Pons (tissue), 1 donor: ENCODE results near the gene ANKRD11.
"Not testable (repeated sequence)": the region's sequence is repeated elsewhere in the genome, so short reads cannot be mapped to it uniquely, and the experiment has no call there.

Source experiments
- DNase-seq: peaks from one replicate; pipeline ENCODE4 v3.0.0-alpha.2; 2016; ENCODE audit warnings: low spot score

Gene ANKRD11

DNA sequence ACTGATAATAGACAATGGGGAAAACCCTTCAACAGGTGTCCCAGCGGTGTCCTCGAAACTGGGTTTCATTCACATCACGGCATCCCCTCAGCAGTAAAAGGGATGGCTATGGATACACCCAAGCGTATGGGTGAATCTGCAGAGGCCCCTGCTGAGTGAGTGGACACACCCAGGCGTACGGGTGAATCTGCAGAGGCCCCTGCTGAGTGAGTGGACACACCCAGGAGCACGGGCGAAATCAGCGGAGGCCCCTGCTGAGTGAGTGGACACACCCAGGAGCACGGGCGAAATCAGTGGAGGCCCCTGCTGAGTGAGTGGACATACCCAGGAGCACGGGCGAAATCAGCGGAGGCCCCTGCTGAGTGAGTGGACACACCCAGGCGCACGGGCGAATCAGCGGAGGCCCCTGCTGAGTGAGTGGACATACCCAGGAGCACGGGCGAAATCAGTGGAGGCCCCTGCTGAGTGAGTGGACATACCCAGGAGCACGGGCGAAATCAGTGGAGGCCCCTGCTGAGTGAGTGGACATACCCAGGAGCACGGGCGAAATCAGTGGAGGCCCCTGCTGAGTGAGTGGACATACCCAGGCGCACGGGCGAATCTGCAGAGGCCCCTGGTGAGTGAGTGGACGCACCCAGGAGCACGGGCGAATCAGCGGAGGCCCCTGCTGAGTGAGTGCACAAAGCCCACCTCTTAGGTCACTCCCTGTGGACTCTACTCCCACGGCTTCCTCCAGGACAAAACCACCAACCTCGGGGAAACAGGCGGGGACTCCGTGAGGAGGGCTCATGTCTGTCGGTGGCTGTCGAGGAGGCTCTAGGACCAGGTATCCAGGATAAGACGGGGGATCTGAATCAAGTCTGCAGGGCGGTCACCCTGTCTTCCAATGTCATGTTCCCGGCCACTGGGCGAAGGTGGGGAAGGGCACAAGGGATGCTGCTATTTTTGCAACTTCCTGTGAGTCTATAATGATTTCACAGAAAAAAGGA is 161.7 kb downstream of the ANKRD11 start:
- not testable (repeated sequence) for DNase-seq

- no peak for DNase-seq
Observed at GRCh38 chr16:89326721-89327120, 163.6 kb downstream of the ANKRD11 start.

- DNase-seq: peak; percentile 77
Observed at GRCh38 chr16:89325861-89326471, 164.4 kb downstream of the ANKRD11 start.

DNA sequence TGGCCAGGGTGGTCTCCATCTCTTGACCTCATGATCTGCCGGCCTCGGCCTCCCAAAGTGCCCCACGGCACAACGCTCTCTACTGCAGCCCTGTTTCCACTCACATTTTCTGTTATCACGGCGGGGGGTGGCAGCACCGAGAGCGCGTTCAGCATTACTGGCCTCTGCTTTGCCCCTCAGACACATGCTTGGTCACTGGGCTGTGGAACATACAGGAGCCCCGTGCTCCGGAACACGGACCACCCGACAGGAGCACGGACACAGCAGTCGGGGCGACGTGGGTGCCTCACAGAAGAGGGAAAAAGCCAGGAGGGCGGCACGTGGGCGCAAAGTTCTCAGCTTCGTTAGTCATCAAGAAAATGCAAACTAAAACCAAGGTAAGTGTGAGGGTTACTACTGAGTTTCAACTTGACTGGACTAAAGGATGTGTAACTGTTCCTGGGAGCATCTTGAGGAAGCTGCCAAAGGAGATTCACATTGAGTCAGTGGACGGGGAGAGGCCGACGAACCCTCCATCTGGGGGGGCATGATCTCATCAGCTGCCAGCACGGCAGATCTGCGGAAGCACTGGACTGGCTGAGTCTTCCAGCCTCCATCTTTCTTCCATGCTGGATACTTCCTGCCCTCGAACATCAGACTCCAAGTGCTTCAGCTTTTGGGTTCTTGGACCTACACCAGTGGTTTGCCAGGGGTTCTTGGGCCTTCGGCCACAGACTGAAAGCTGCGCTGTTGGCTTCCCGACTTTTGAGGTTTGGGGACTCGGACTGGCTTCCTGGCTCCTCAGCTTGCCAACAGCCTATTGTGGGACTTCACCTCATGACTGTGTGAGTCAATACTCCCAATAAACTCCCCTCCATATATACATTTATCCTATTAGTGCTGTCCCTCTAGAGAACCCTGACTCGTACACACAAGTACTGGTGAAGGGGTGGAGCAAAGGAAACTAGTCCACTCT is 166.0 kb downstream of the ANKRD11 start:
- DNase-seq: no peak

GRCh38 chr16:89323120-89323960 is 167.0 kb downstream of the ANKRD11 start:
- DNase-seq: no peak

DNA sequence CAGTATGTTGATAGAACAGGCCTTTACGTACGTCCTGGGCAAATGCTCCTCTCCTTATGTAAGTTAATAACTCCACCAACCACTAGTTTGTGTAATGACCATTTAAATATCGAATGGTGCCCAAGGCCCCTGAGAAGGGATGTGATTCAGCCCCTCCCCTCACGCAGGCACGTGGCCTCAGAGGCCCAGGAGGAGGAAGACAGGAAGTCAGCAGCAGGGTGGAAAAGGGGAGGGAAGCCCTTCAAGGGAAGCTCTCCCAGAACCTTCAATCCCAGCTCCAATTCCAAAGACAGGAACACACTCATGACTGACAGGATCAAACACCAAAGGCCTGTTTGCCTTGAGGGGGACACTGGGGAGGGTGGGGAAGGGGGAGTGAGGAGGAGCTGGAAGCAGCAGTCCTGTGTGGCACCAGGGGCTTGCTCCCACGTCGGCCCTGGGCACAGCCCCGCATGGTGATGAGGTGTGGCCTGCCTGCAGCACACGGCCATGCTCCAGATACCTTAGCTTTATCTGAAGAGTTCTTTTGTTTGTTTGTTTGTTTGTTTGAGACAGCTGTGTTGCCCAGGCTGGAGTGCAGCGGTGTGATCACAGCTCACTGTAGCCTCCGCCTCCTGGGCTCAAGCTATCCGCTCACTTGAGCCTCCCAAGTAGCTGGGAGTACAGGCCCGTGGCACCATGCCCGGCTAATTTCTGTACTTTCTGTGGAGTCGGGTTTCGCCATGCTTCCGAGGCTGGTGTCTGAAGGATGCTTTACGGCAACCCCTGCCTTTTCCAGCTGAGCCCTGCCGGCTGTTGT is 167.8 kb downstream of the ANKRD11 start:
- no peak for DNase-seq

GRCh38 chr16:89320782-89321501 is 169.4 kb downstream of the ANKRD11 start:
- no peak for DNase-seq

- no peak for DNase-seq
Observed at GRCh38 chr16:89319886-89320781, 170.2 kb downstream of the ANKRD11 start.

DNA sequence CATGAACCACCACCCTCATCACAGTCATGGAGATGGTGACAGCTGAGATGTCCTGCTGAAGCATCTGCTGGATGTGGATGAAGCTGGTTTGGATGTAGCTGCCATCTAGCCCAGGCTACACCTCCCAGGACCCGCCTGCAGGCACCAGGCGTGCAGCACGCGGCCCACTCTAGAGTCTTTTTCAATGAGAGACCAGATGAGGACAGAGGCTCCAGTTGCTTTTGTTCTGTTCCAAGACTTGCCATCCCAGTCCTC is 170.8 kb downstream of the ANKRD11 start:
- no peak for DNase-seq

DNA sequence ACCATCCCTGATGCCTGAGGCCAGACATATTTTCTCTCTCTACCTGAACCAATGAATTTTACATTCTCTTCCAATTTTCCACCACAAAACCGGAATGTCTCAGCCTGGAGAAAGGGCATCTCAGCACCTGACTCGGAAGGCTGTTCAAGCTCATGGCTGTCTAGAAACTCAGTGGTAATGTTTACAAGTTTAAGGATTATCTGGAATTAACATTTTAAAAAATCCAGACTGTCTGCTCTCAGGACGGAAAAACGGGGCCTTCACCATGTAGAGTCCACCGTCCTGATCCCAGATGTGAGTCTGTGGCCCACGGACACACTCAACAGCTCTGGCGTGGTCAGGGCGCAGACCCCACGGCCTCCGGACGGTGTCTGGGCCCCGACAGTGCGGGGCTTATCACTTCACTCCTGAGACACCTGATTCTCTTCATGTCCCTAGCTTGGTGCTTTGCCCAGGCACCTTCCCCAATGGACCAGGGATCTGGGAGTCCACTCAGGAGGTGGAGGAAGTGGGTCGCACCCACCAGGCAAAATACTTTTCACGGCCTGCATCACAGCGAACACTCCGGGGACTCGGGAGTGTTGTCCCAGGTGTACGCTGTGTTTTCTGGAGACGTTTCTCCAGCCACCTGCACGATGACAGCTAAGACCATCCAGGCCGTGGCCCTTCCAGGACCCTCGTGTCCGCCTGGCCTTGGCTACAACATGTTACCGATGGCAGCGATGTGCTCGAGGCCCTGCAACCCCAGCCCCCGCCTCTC is 171.3 kb downstream of the ANKRD11 start:
- no peak for DNase-seq

GRCh38 chr16:89318430-89318758 is 172.0 kb downstream of the ANKRD11 start:
- DNase-seq: no peak

DNA sequence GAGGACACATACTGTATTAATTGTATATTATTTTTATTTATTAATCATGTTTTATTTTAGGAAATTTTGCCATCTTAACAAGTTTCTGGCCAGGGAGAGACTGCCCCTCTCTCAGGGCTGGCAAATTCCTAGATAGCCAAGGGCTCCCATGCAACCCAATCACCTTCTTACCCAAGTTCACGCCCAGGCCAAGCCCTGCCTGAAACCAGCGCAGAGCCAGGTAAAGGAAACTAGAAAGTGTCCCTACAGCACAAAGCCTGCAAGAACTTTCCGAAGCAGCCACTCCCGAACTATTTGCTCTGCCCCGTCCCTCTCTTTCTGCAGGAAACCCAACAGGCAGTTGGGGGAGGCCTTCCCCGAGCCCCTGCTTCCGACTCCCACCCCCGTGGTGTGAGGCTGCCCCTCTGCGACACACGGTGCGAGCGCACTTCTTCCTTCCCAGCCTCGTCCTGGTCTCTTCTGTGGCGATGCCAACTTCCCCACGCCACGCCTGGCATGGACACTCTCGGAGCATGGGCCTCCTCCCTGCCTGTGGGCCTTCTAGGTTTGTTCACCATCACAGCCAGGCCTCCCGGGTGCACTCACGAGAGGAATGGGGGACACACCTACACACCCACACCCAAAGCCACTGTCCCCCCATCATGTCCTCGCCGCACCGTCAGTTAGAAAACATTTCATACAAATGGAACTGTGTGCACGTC is 172.5 kb downstream of the ANKRD11 start:
- no peak for DNase-seq

GRCh38 chr16:89317101-89317671 is 173.2 kb downstream of the ANKRD11 start:
- no peak for DNase-seq

GRCh38 chr16:89316701-89317100 is 173.7 kb downstream of the ANKRD11 start:
- DNase-seq: no peak

GRCh38 chr16:89315791-89316581 is 174.4 kb downstream of the ANKRD11 start:
- no peak for DNase-seq

DNA sequence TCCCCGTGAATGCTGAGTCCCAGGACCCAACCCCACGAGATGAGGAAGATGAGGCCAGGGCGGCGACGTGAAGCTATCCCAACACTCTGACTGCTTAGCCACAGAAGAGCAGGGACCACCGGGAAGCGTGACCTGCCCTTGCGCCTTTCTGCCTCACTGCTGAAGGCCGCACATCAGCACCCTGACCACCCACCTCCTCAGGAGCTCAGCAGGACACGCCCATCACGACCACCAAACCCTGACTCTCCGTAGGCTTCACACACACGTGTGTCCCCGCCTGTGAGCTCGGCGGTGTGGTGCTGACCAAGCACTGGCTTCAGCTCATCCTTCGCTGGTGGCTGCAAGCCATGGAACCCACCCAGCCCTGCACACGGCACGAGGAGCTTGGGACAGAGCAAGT is 175.1 kb downstream of the ANKRD11 start:
- DNase-seq: no peak

- DNase-seq: no peak
Observed at GRCh38 chr16:89314854-89315253, 175.5 kb downstream of the ANKRD11 start.
